HCT116 (cell line): ENCODE results near the gene PVALEF. TPM values are rescaled to one million over a fixed set of nuclear protein-coding genes. Genes with fewer than 3 reads are reported as not detected.

Source experiments
- ATAC-seq: fragments of 200-7000 bp; cut with Tn5 transposase; 2 replicates; pipeline ENCODE4 v1.9.1; 2020; ENCODE audit warnings: mild to moderate bottlenecking, moderate library complexity
- BruUV-seq: library from RNA; stranded (reverse); fragments of 400-500 nt; replicated peaks from 2 replicates; lab custom pipeline; 2021; lab: Mats Ljungman, UMichigan
- CTCF ChIA-PET: fragments of 300-600 bp; sonication (Branson Sonifier 250); formaldehyde crosslinking; loops from one replicate; lab custom pipeline; 2021; ENCODE audit warnings: antibody characterized with exemption; lab: Charles Lee
- POLR2A ChIA-PET: fragments of 300-600, 350-600 bp; sonication (Branson Sonifier 250); formaldehyde crosslinking; loops from one replicate; lab custom pipeline; 2021; ENCODE audit warnings: antibody characterized with exemption; lab: Charles Lee
- RAD21 ChIA-PET, 2 experiments: fragments of 300-600 bp; sonication (Branson Sonifier 250); formaldehyde crosslinking; loops; one replicate each; lab custom pipeline; 2023; ENCODE audit warnings: low total read pairs in 2 of 2; ENCODE audit not compliant: uncharacterized antibody in 2 of 2, unreplicated experiment in 2 of 2, low non-redundant PET in 1 of 2; lab: Charles Lee
- DNase-seq: peaks from one replicate; pipeline ENCODE4 v3.0.0-alpha.2; 2010; ENCODE audit warnings: low read depth, low spot score
- H2AFZ ChIP-seq: fragments of 200-600 bp; shearing (Covaris generic), sonication (generic); 2 replicates; pipeline ENCODE4 v1.6.1; 2017; ENCODE audit warnings: low read depth, mixed run types, mixed read lengths, antibody characterized with exemption, low read length; ENCODE audit not compliant: poor library complexity, severe bottlenecking
- H3K27ac ChIP-seq: 2 replicates; pipeline ENCODE4 v1.5.1; 2012; ENCODE audit warnings: low read depth, low read length
- H3K27me3 ChIP-seq: fragments of 200-600 bp; sonication (generic); 2 replicates; pipeline ENCODE4 v1.6.1; 2016; ENCODE audit warnings: mixed run types, low read length, mixed read lengths; ENCODE audit not compliant: insufficient read depth
- H3K36me3 ChIP-seq, 2 experiments: fragments of 200-500 bp in 1 of 2; fragments of 200-600 bp in 1 of 2; sonication (Bioruptor generic) in 1 of 2; sonication (generic) in 1 of 2; 2 replicates each; pipeline versions ENCODE4 v1.5.1 to v1.6.1; 2014 to 2016; ENCODE audit warnings: low read length in 2 of 2, inconsistent platforms in 1 of 2, mixed read lengths in 1 of 2, mixed run types in 1 of 2; ENCODE audit not compliant: insufficient read depth in 2 of 2, control insufficient read depth in 1 of 2
- H3K4me1 ChIP-seq, 2 experiments: fragments of 200-600 bp in 1 of 2; sonication (generic) in 1 of 2; 2 replicates each; pipeline versions ENCODE4 v1.5.1 to v1.6.1; 2012 to 2017; ENCODE audit warnings: low read length in 2 of 2, inconsistent platforms in 1 of 2, mild to moderate bottlenecking in 1 of 2, mixed read lengths in 1 of 2, mixed run types in 1 of 2, moderate library complexity in 1 of 2; ENCODE audit not compliant: insufficient read depth in 2 of 2, control insufficient read depth in 1 of 2
- H3K4me2 ChIP-seq: fragments of 200-600 bp; sonication (generic); 2 replicates; pipeline ENCODE4 v1.6.1; 2017; ENCODE audit warnings: mixed run types, low read length, mixed read lengths
- H3K4me3 ChIP-seq, 2 experiments: fragments of 200-600 bp in 1 of 2; sonication (generic) in 1 of 2; replicated peaks in 1 of 2; 2 replicates each; pipeline ENCODE4 v1.5.1; 2011 to 2016; ENCODE audit warnings: low read length in 2 of 2, control low read depth in 1 of 2, low read depth in 1 of 2, mild to moderate bottlenecking in 1 of 2, mixed read lengths in 1 of 2, mixed run types in 1 of 2
- H3K79me2 ChIP-seq: fragments of 200-600 bp; sonication (generic); 2 replicates; pipeline ENCODE4 v1.6.1; 2017; ENCODE audit warnings: mild to moderate bottlenecking, mixed run types, low read length, moderate library complexity, mixed read lengths; ENCODE audit not compliant: insufficient read depth
- H3K9ac ChIP-seq: fragments of 200-600 bp; sonication (generic); 2 replicates; pipeline ENCODE4 v1.6.1; 2016; ENCODE audit warnings: low read length, mixed read lengths
- H3K9me2 ChIP-seq: fragments of 200-600 bp; sonication (generic), shearing (Covaris generic); 2 replicates; pipeline ENCODE4 v1.6.1; 2017; ENCODE audit warnings: mixed run types, mild to moderate bottlenecking, moderate library complexity; ENCODE audit not compliant: insufficient read depth
- H3K9me3 ChIP-seq, 2 experiments: fragments of 200-500 bp in 1 of 2; fragments of 200-600 bp in 1 of 2; sonication (Bioruptor generic) in 1 of 2; sonication (generic) in 1 of 2; 2 replicates each; pipeline ENCODE4 v1.6.1; 2014 to 2017; ENCODE audit warnings: low read length in 2 of 2, mixed read lengths in 2 of 2, inconsistent platforms in 1 of 2, low read depth in 1 of 2, mild to moderate bottlenecking in 1 of 2, mixed run types in 1 of 2, moderate library complexity in 1 of 2; ENCODE audit not compliant: control insufficient read depth in 1 of 2, insufficient read depth in 1 of 2
- H4K20me1 ChIP-seq: fragments of 200-600 bp; sonication (generic), shearing (Covaris generic); 2 replicates; pipeline ENCODE4 v1.6.1; 2017; ENCODE audit warnings: mixed run types, mild to moderate bottlenecking, moderate library complexity; ENCODE audit not compliant: insufficient read depth
- CBX3 ChIP-seq: IDR thresholded peaks from 2 replicates; pipeline ENCODE4 v1.6.1; 2012; ENCODE audit warnings: low read depth
- CEBPB ChIP-seq: IDR thresholded peaks from 2 replicates; pipeline ENCODE4 v1.6.1; 2012; ENCODE audit warnings: low read depth
- EZH2 ChIP-seq: fragments of 200-600 bp; sonication (generic); IDR thresholded peaks from 2 replicates; pipeline ENCODE4 v1.6.1; 2017; ENCODE audit warnings: antibody characterized with exemption, mixed run types
- FOSL1 ChIP-seq: IDR thresholded peaks from 2 replicates; pipeline ENCODE4 v1.6.1; 2012; ENCODE audit warnings: low read depth
- POLR2AphosphoS5 ChIP-seq: IDR thresholded peaks from 2 replicates; pipeline ENCODE4 v1.6.1; 2011; ENCODE audit warnings: mild to moderate bottlenecking, low read depth, low read length, moderate library complexity
- SP1 ChIP-seq: IDR thresholded peaks from 2 replicates; pipeline ENCODE4 v1.6.1; 2012; ENCODE audit warnings: low read depth
- TCF7L2 ChIP-seq: IDR thresholded peaks from 2 replicates; pipeline ENCODE4 v1.7.0; 2011; ENCODE audit warnings: borderline replicate concordance, inconsistent platforms; ENCODE audit not compliant: insufficient read depth, insufficient read length; ENCODE audit errors: extremely low read depth
- YY1 ChIP-seq: IDR thresholded peaks from 2 replicates; pipeline ENCODE4 v1.6.1; 2011; ENCODE audit warnings: low read length, low read depth, moderate library complexity, mild to moderate bottlenecking; ENCODE audit not compliant: insufficient replicate concordance; ENCODE audit errors: extremely low read depth
- ZBTB33 ChIP-seq: IDR thresholded peaks from 2 replicates; pipeline ENCODE4 v1.6.1; 2011; ENCODE audit warnings: mild to moderate bottlenecking, low read length, moderate library complexity; ENCODE audit not compliant: insufficient replicate concordance; ENCODE audit errors: extremely low read depth
- intact Hi-C: fragments of 100-400 bp; cut with micrococcal nuclease; formaldehyde crosslinking; loops from 2 replicates; pipeline ENCODE4 v1.10.0; 2022
- total RNA-seq: library from RNA; stranded (reverse); gene quantifications from one replicate; pipeline ENCODE4 v1.2.1, GENCODE V29; 2021; ENCODE audit not compliant: unreplicated experiment
- TF ChIP-seq, protein P1 (sequence below): IDR thresholded peaks from 2 replicates; pipeline ENCODE4 v1.6.1; 2012

Gene PVALEF
- total RNA-seq, 1 experiment from 2014 or later: not detected

- no peak for DNase-seq
- ChIA-PET CTCF (no interaction called here), RAD21 (no interaction called here), POLR2A (no interaction called here)
- Histone ChIP-seq H3K9ac (no peak overlapping the region), H3K4me2 (no peak overlapping the region), H2AFZ (no peak overlapping the region), H3K4me1 (no peaks in the 10 kb centered on the region), H3K9me3 (no peaks in the 10 kb centered on the region), H3K9me2 (no peaks in the 10 kb centered on the region), H3K79me2 (no peaks in the 10 kb centered on the region), H4K20me1 (no peaks in the 10 kb centered on the region), H3K4me3 (no peak overlapping the region), H3K36me3 (no peaks in the 10 kb centered on the region), H3K27ac (no peak overlapping the region), H3K27me3 (no peaks in the 10 kb centered on the region)
- no peak for TF ChIP-seq ZBTB33
- TF ChIP-seq CEBPB: no peak
- TF ChIP-seq YY1: no peak
- no peak for TF ChIP-seq EZH2
- no peak for TF ChIP-seq SP1
- no peak for TF ChIP-seq TCF7L2
- TF ChIP-seq, protein P1, sequence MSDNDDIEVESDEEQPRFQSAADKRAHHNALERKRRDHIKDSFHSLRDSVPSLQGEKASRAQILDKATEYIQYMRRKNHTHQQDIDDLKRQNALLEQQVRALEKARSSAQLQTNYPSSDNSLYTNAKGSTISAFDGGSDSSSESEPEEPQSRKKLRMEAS: no peak
- TF ChIP-seq POLR2AphosphoS5: no peak
- TF ChIP-seq FOSL1: no peak
- no peak for TF ChIP-seq CBX3
- no TSS peak for BruUV-seq
- no peak for ATAC-seq
- intact Hi-C loops: no loop called here
Observed at GRCh38 chr17:81187120-81187519, 21.8 kb downstream of the PVALEF start.
